HepG2 (cell line): Measurements from ENCODE around the gene GALNT11. TPM values are rescaled to one million over a fixed set of nuclear protein-coding genes. Genes with fewer than 3 reads are reported as not detected.

Source experiments
- BCL3 ChIP-seq: sonication (generic); formaldehyde crosslinking; IDR thresholded peaks from 2 replicates; pipeline ENCODE4 v1.5.1; 2020; ENCODE audit warnings: mild to moderate bottlenecking, missing genetic modification reagents, moderate library complexity
- CEBPG ChIP-seq: IDR thresholded peaks from 2 replicates; pipeline ENCODE4 v1.6.1; 2016
- HNRNPL ChIP-seq: fragments of 200-400 bp; formaldehyde crosslinking; IDR thresholded peaks from 2 replicates; pipeline ENCODE4 v1.6.1; 2017; ENCODE audit warnings: mild to moderate bottlenecking, low read depth, low read length
- KDM5A ChIP-seq: fragments of 200-600 bp; sonication (generic); IDR thresholded peaks from 2 replicates; pipeline ENCODE4 v1.7.0; 2018; ENCODE audit warnings: antibody characterized with exemption, mild to moderate bottlenecking, low read length, borderline replicate concordance
- MTA3 ChIP-seq: sonication (generic); formaldehyde crosslinking; IDR thresholded peaks from 2 replicates; pipeline ENCODE4 v1.4.0; 2020; ENCODE audit warnings: missing genetic modification reagents
- NBN ChIP-seq: fragments of 450-650 bp; conservative IDR thresholded peaks from 2 replicates; pipeline ENCODE4 v1.6.1; 2017
- NFE2 ChIP-seq: sonication (generic); formaldehyde crosslinking; IDR thresholded peaks from 2 replicates; pipeline ENCODE4 v1.4.0; 2020; ENCODE audit warnings: missing genetic modification reagents
- PHF20 ChIP-seq: sonication (generic); formaldehyde crosslinking; IDR thresholded peaks from 2 replicates; pipeline ENCODE4 v1.5.0; 2020; ENCODE audit warnings: mild to moderate bottlenecking, missing genetic modification reagents
- SRSF9 ChIP-seq: fragments of 200-400 bp; formaldehyde crosslinking; IDR thresholded peaks from 2 replicates; pipeline ENCODE4 v1.6.1; 2018; ENCODE audit warnings: borderline replicate concordance, mild to moderate bottlenecking, low read depth, low read length; ENCODE audit not compliant: insufficient read depth, poor library complexity, severe bottlenecking
- TARDBP ChIP-seq: sonication (generic); formaldehyde crosslinking; IDR thresholded peaks from 2 replicates; pipeline ENCODE4 v1.8.0; 2022; ENCODE audit warnings: mild to moderate bottlenecking, missing genetic modification reagents
- ZFX ChIP-seq: sonication (generic); formaldehyde crosslinking; IDR thresholded peaks from 2 replicates; pipeline ENCODE4 v1.4.0; 2020; ENCODE audit warnings: mild to moderate bottlenecking, low read depth, missing genetic modification reagents, moderate library complexity
- ZMAT5 ChIP-seq: sonication (generic); formaldehyde crosslinking; IDR thresholded peaks from 2 replicates; pipeline ENCODE4 v1.5.0; 2020; ENCODE audit warnings: mild to moderate bottlenecking, low read depth, missing genetic modification reagents, borderline replicate concordance
- ZNF136 ChIP-seq: sonication (generic); formaldehyde crosslinking; IDR thresholded peaks from 2 replicates; pipeline ENCODE4 v1.8.1; 2022; ENCODE audit warnings: low read depth, mild to moderate bottlenecking, moderate library complexity, missing genetic modification reagents
- ZNF280D ChIP-seq: sonication (generic); formaldehyde crosslinking; IDR thresholded peaks from 2 replicates; pipeline ENCODE4 v1.5.1; 2020; ENCODE audit warnings: mild to moderate bottlenecking, missing genetic modification reagents
- ZNF30 ChIP-seq: sonication (generic); formaldehyde crosslinking; IDR thresholded peaks from 2 replicates; pipeline ENCODE4 v1.5.0; 2020; ENCODE audit warnings: mild to moderate bottlenecking, missing genetic modification reagents
- ZNF362 ChIP-seq: sonication (generic); formaldehyde crosslinking; IDR thresholded peaks from 2 replicates; pipeline ENCODE4 v1.4.0; 2020; ENCODE audit warnings: missing genetic modification reagents, mild to moderate bottlenecking, borderline replicate concordance
- ZNF501 ChIP-seq: sonication (generic); formaldehyde crosslinking; IDR thresholded peaks from 2 replicates; pipeline ENCODE4 v1.5.1; 2020; ENCODE audit warnings: mild to moderate bottlenecking, moderate library complexity, missing genetic modification reagents
- ZNF616 ChIP-seq: sonication (generic); formaldehyde crosslinking; IDR thresholded peaks from 2 replicates; pipeline ENCODE4 v1.5.0; 2020; ENCODE audit warnings: low read depth, mild to moderate bottlenecking, missing genetic modification reagents
- ZNF709 ChIP-seq: sonication (generic); formaldehyde crosslinking; IDR thresholded peaks from 2 replicates; pipeline ENCODE4 v1.5.0; 2020; ENCODE audit warnings: mild to moderate bottlenecking, missing genetic modification reagents
- ZXDC ChIP-seq: sonication (generic); formaldehyde crosslinking; IDR thresholded peaks from 2 replicates; pipeline ENCODE4 v1.5.0; 2020; ENCODE audit warnings: mild to moderate bottlenecking, missing genetic modification reagents
- polyA plus RNA-seq, 8 experiments: library from polyadenylated mRNA; depleted of rRNA in 3 of 8; stranded (reverse) in 7 of 8; unstranded in 1 of 8; fragments of >200 nt; fragmentation: Illumina TruSeq in 4 of 8; extraction: Trizol in 4 of 8; gene quantifications; 2 replicates each; pipeline versions ENCODE4 v1.2.1 to v1.2.3, GENCODE V29; 2011 to 2016; ENCODE audit warnings: low read depth in 4 of 8, missing spikeins in 1 of 8, mixed read lengths in 1 of 8; ENCODE audit not compliant: insufficient read depth in 1 of 8
- total RNA-seq, 5 experiments: library from RNA; depleted of rRNA; stranded (reverse); fragments of >200 nt; fragmentation: Illumina TruSeq; extraction: Trizol; gene quantifications; 2 replicates each; pipeline ENCODE4 v1.2.3, GENCODE V29; 2016; ENCODE audit warnings: low read depth in 1 of 5
- TF ChIP-seq, protein P1 (sequence below): sonication (generic); formaldehyde crosslinking; IDR thresholded peaks from 2 replicates; pipeline ENCODE4 v1.4.0; 2020; ENCODE audit warnings: missing genetic modification reagents, borderline replicate concordance

Gene GALNT11
- total and polyA plus RNA-seq, 2 of the 13 experiments (the other 11 are each of a cell fraction or from before 2014, with no cell fraction given), result 9.3 to 16.3 TPM

- no peak for TF ChIP-seq ZNF616 (CRISPR knock-in tag)
- TF ChIP-seq ZNF362 (CRISPR knock-in tag), result no peak
- peak; percentile 90 for TF ChIP-seq CEBPG
- no peak for TF ChIP-seq MTA3
- TF ChIP-seq ZNF30 (CRISPR knock-in tag), result no peak
- TF ChIP-seq NBN, result no peak
- no peak for TF ChIP-seq ZNF501 (CRISPR knock-in tag)
- no peak for TF ChIP-seq ZNF136 (CRISPR knock-in tag)
- TF ChIP-seq, protein P1, sequence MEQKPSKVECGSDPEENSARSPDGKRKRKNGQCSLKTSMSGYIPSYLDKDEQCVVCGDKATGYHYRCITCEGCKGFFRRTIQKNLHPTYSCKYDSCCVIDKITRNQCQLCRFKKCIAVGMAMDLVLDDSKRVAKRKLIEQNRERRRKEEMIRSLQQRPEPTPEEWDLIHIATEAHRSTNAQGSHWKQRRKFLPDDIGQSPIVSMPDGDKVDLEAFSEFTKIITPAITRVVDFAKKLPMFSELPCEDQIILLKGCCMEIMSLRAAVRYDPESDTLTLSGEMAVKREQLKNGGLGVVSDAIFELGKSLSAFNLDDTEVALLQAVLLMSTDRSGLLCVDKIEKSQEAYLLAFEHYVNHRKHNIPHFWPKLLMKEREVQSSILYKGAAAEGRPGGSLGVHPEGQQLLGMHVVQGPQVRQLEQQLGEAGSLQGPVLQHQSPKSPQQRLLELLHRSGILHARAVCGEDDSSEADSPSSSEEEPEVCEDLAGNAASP (CRISPR knock-in tag), result peak; percentile 49; the same call in 1 of the 2 replicates
- TF ChIP-seq KDM5A, result no peak; the same call in 1 of the 2 replicates
- peak; percentile 50; the same call in 1 of the 2 replicates for TF ChIP-seq TARDBP (CRISPR knock-in tag)
- no peak for TF ChIP-seq HNRNPL
- no peak for TF ChIP-seq NFE2 (CRISPR knock-in tag)
- TF ChIP-seq ZXDC (CRISPR knock-in tag), result no peak
- no peak for TF ChIP-seq SRSF9
- no peak for TF ChIP-seq BCL3
- TF ChIP-seq ZNF280D (CRISPR knock-in tag), result no peak
- TF ChIP-seq ZNF709 (CRISPR knock-in tag), result no peak
- TF ChIP-seq ZFX (CRISPR knock-in tag), result no peak
- TF ChIP-seq PHF20, result no peak
- no peak for TF ChIP-seq ZMAT5
Observed at GRCh38 chr7:152081088-152081487, 55.6 kb downstream of the GALNT11 start (continued).
